Testis (tissue), 3 donors: Measurements from ENCODE around the gene ANKRD33. TPM values are rescaled to one million over a fixed set of nuclear protein-coding genes. Genes with fewer than 3 reads are reported as not detected.

Experiments
- DNase-seq: peaks from one replicate; pipeline ENCODE4 v3.0.0-alpha.2; 2019
- H3K27ac ChIP-seq, 2 donors: fragments of 200-600 bp; sonication (generic); one replicate each; pipeline ENCODE4 v1.5.1; 2019
- H3K27me3 ChIP-seq: fragments of 200-600 bp; sonication (generic); one replicate; pipeline ENCODE4 v1.5.1; 2019
- H3K36me3 ChIP-seq: fragments of 200-600 bp; sonication (generic); one replicate; pipeline ENCODE4 v1.5.1; 2017; ENCODE audit warnings: low read depth; ENCODE audit errors: missing control alignments
- H3K4me1 ChIP-seq: fragments of 200-600 bp; sonication (generic); one replicate; pipeline ENCODE4 v1.5.1; 2019
- H3K4me3 ChIP-seq, 2 donors: fragments of 200-600 bp; sonication (generic); one replicate each; pipeline ENCODE4 v1.5.1; 2017 to 2019
- H3K9me3 ChIP-seq: fragments of 200-600 bp; sonication (generic); one replicate; pipeline ENCODE4 v1.5.1; 2017
- CTCF ChIP-seq, 3 experiments: fragments of 450-650 bp in 2 of 3; fragments of 200-600 bp in 1 of 3; sonication (generic) in 1 of 3; IDR thresholded peaks; one replicate each; pipeline ENCODE4 v1.5.1; 2016 to 2019; ENCODE audit warnings: antibody characterized with exemption in 3 of 3, mild to moderate bottlenecking in 2 of 3, moderate library complexity in 1 of 3
- POLR2A ChIP-seq: fragments of 450-650 bp; IDR thresholded peaks from one replicate; pipeline ENCODE4 v1.6.1; 2017; ENCODE audit warnings: antibody characterized with exemption, mild to moderate bottlenecking, moderate library complexity
- WGBS, 2 donors: methylation state at CpG; one replicate each; pipeline ENCODE4 v1.1.5; 2018; 5-methylcytosine and 5-hydroxymethylcytosine counted together
- intact Hi-C: fragments of 100-400 bp; cut with DNase I; formaldehyde crosslinking; loops from one replicate; pipeline ENCODE4 v1.15.1; 2023; ENCODE audit warnings: low total_unique reads
- polyA plus RNA-seq: library from polyadenylated mRNA; stranded (reverse); fragments of 350-450 nt; fragmentation: Illumina TruSeq; extraction: RNeasy Lipid Tissue Mini Kit (QIAGEN cat#74804); gene quantifications from one replicate; pipeline ENCODE4 v1.2.3, GENCODE V29; 2014; ENCODE audit warnings: low read depth, low replicate concordance; ENCODE audit not compliant: insufficient read depth
- total RNA-seq, 2 donors: library from RNA; depleted of rRNA; stranded (reverse); fragments of >200 nt; gene quantifications; one replicate each; pipeline ENCODE4 v1.2.3, GENCODE V29; 2016

Gene ANKRD33
- total and polyA plus RNA-seq, 3 donors from 2014 or later = 0.25 to 0.68 TPM; not detected in 1

GRCh38 chr12:51886021-51886710 lies 1.7 kb upstream of the ANKRD33 start:
- 63 to 69% methylated on average over 10 of the region's 10 CpGs for WGBS, 2 donors
- TF ChIP-seq CTCF (IDR thresholded peaks at IDR 0.05) (no peak), POLR2A (no peak)
- peak overlapping the region in 1 of 2 donors; percentile 56 for H3K27ac ChIP-seq
- H3K27me3 ChIP-seq = no peaks in the 10 kb centered on the region
- peak; percentile 62 for DNase-seq
- H3K4me1 ChIP-seq = no peaks in the 10 kb centered on the region
- no peaks in the 10 kb centered on the region for H3K9me3 ChIP-seq
- intact Hi-C loops = no loop called here
- H3K4me3 ChIP-seq = no peak overlapping the region
- no peaks in the 10 kb centered on the region for H3K36me3 ChIP-seq

- Histone ChIP-seq H3K4me1 (no peaks in the 10 kb centered on the region), H3K36me3 (no peaks in the 10 kb centered on the region), H3K27me3 (no peaks in the 10 kb centered on the region), H3K27ac (no peak overlapping the region), H3K4me3 (peak overlapping the region in 1 of 2 donors; percentile 32), H3K9me3 (no peaks in the 10 kb centered on the region)
- intact Hi-C loops = no loop called here
- TF ChIP-seq POLR2A (no peak), CTCF (IDR thresholded peaks at IDR 0.05) (no peak)
- no peak for DNase-seq
- WGBS, 2 donors = 68 to 74% methylated on average over 10 to 15 of the region's 15 CpGs
These were observed 663 bp downstream of the ANKRD33 start for GRCh38 chr12:51888316-51889215.

- WGBS, 2 donors = 82 to 93% methylated on average over 15 to 21 of the region's 21 CpGs
- intact Hi-C loops = no loop called here
- H3K36me3 ChIP-seq = no peaks in the 10 kb centered on the region
- no peak overlapping the region for H3K4me3 ChIP-seq
- H3K9me3 ChIP-seq = no peaks in the 10 kb centered on the region
- TF ChIP-seq POLR2A = no peak
- TF ChIP-seq CTCF (IDR thresholded peaks at IDR 0.05) = no peak
- H3K27me3 ChIP-seq = no peaks in the 10 kb centered on the region
- H3K4me1 ChIP-seq = no peaks in the 10 kb centered on the region
- no peak for DNase-seq
- no peak overlapping the region for H3K27ac ChIP-seq
These were observed 1.6 kb downstream of the ANKRD33 start for GRCh38 chr12:51889216-51890132.

GRCh38 chr12:51890133-51890464 lies 2.2 kb downstream of the ANKRD33 start:
- H3K4me3 ChIP-seq = no peak overlapping the region
- TF ChIP-seq CTCF (IDR thresholded peaks at IDR 0.05) (no peak), POLR2A (no peak)
- no peak for DNase-seq
- no peaks in the 10 kb centered on the region for H3K9me3 ChIP-seq
- 89 to 100% methylated on average over 2 of the region's 2 CpGs for WGBS, 2 donors
- H3K4me1 ChIP-seq = no peaks in the 10 kb centered on the region
- intact Hi-C loops = no loop called here
- H3K27me3 ChIP-seq = no peaks in the 10 kb centered on the region
- H3K27ac ChIP-seq = no peak overlapping the region
- H3K36me3 ChIP-seq = no peaks in the 10 kb centered on the region
